ENCODE results near the gene CYB5D1. TPM values are rescaled to one million over a fixed set of nuclear protein-coding genes. Genes with fewer than 3 reads are reported as not detected.

The CYB5D1 gene
- polyA plus RNA-seq, 1 donor from 2014 or later: 30.4 TPM

DNA sequence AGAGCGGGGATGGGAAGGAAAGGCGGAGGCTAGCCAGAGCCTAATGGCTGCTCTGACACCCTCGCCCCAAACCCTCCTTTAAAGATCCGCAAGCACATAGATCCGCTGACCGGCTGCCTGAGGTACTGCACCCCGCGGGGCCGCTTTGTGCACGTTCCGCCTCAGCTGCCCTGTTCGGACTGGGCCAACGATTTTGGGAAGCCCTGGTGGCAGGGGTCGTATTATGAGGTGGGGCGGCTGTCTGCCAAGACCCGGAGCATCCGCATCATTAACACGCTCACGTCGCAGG lies 663 bp downstream of the CYB5D1 start:
- peaks cover 22% of the 10 kb centered on the region for H3K79me2 ChIP-seq (replicated peaks; ENCODE audit: insufficient read depth, low read length)
- H3K27ac ChIP-seq (ENCODE audit: low read length): peak overlapping the region; percentile 98
- TF ChIP-seq RAD21 (conservative IDR thresholded peaks at IDR 0.05): peak; percentile 43
- TF ChIP-seq REST (IDR thresholded peaks at IDR 0.05; ENCODE audit: borderline replicate concordance): peak; percentile 4
- no peak for TF ChIP-seq EP300 (conservative IDR thresholded peaks at IDR 0.05; ENCODE audit: poor library complexity, severe bottlenecking)
- TF ChIP-seq EZH2 (IDR thresholded peaks at IDR 0.05; ENCODE audit: borderline replicate concordance, insufficient read depth, low read length, poor library complexity, severe bottlenecking): no peak
- peak; percentile 49 for TF ChIP-seq SMC3 (conservative IDR thresholded peaks at IDR 0.05; ENCODE audit: poor library complexity)
- TF ChIP-seq CTCF (IDR thresholded peaks at IDR 0.05; ENCODE audit: poor library complexity, severe bottlenecking): peak; percentile 64
- no peak for TF ChIP-seq POLR2AphosphoS5 (IDR thresholded peaks at IDR 0.05)
- no peak for TF ChIP-seq TAF1 (IDR thresholded peaks at IDR 0.05; ENCODE audit: low read depth)
- H2AFZ ChIP-seq (ENCODE audit: low read depth, low read length): peak overlapping the region; percentile 59
- H3K4me2 ChIP-seq (ENCODE audit: low read length): peak overlapping the region; percentile 71
- H3K9ac ChIP-seq (ENCODE audit: low read length): peak overlapping the region; percentile 92
- H3K9me3 ChIP-seq (ENCODE audit: low read length): no peaks in the 10 kb centered on the region
- H3K36me3 ChIP-seq (ENCODE audit: insufficient read depth, low read length): no peaks in the 10 kb centered on the region
- H3K4me3 ChIP-seq (ENCODE audit: low read length): peak overlapping the region; percentile 85
- no peaks in the 10 kb centered on the region for H3K9me2 ChIP-seq (ENCODE audit: insufficient read depth, low read length)
- H4K20me1 ChIP-seq (ENCODE audit: insufficient read depth): no peaks in the 10 kb centered on the region
- no peaks in the 10 kb centered on the region for H3K27me3 ChIP-seq (ENCODE audit: insufficient read depth, low read depth, low read length)
- H3F3A ChIP-seq (ENCODE audit: insufficient read depth, low read length, poor library complexity, severe bottlenecking): peaks cover 13% of the 10 kb centered on the region

DNA sequence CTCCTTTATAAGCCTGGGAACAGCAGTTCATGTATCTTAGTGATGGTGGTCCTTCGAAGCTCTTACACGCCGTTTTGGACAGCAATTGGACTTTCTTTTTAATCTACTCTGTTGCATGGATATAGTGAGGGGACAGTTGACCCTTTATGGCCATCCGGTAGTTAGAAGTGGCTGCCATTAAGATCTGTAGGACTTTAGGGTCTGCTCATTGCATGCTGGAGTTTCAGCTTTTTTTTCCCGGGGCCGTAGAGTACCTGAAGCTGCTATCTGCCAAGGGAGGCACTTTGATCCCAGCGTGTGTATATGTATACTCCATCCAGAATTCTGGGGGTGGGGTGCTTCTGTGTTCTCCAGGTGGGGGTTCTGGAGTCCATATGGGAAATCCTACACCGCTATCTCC lies 1.2 kb downstream of the CYB5D1 start:
- Histone ChIP-seq H3K9me3 (ENCODE audit: low read length) (no peaks in the 10 kb centered on the region), H4K20me1 (ENCODE audit: insufficient read depth) (no peaks in the 10 kb centered on the region), H3K4me3 (ENCODE audit: low read length) (peak overlapping the region; percentile 85), H3K36me3 (ENCODE audit: insufficient read depth, low read length) (no peaks in the 10 kb centered on the region), H3K27me3 (ENCODE audit: insufficient read depth, low read depth, low read length) (no peaks in the 10 kb centered on the region), H3F3A (ENCODE audit: insufficient read depth, low read length, poor library complexity, severe bottlenecking) (peaks cover 13% of the 10 kb centered on the region), H3K79me2 (replicated peaks; ENCODE audit: insufficient read depth, low read length) (peaks cover 22% of the 10 kb centered on the region), H3K9ac (ENCODE audit: low read length) (peak overlapping the region; percentile 92), H2AFZ (ENCODE audit: low read depth, low read length) (no peak overlapping the region), H3K4me2 (ENCODE audit: low read length) (peak overlapping the region; percentile 71), H3K9me2 (ENCODE audit: insufficient read depth, low read length) (no peaks in the 10 kb centered on the region), H3K27ac (ENCODE audit: low read length) (peak overlapping the region; percentile 98)
- no peak for TF ChIP-seq REST (IDR thresholded peaks at IDR 0.05; ENCODE audit: borderline replicate concordance)

All from neural cell (in vitro differentiated cells).